Endothelial cell of umbilical vein (primary cell): ENCODE measurements around the gene NGFR. TPM values are rescaled to one million over a fixed set of nuclear protein-coding genes. Genes with fewer than 3 reads are reported as not detected.

Experiments
- BruUV-seq: library from RNA; stranded (reverse); fragments of 400-500 nt; replicated peaks from 2 replicates; lab custom pipeline; 2021; lab: Mats Ljungman, UMichigan
- CTCF ChIA-PET: fragments of 300-600, 350-600 bp; sonication (Branson Sonifier 250); formaldehyde crosslinking; loops from one replicate; lab custom pipeline; 2021; ENCODE audit warnings: antibody characterized with exemption, inconsistent platforms; lab: Charles Lee
- POLR2A ChIA-PET: fragments of 300-600, 350-600 bp; sonication (Branson Sonifier 250); formaldehyde crosslinking; loops from one replicate; lab custom pipeline; 2021; ENCODE audit warnings: antibody characterized with exemption, inconsistent platforms; lab: Charles Lee
- DNase-seq: peaks from one replicate; pipeline ENCODE4 v3.0.0-alpha.2; 2011; ENCODE audit warnings: low read depth, low spot score
- FAIRE-seq: peaks from 2 replicates; lab custom pipeline; 2011; peaks lifted over from hg19 to GRCh38; lab: Jason Lieb, UNC
- H2AFZ ChIP-seq: 2 replicates; pipeline ENCODE4 v1.6.0; 2012; ENCODE audit warnings: low read depth, low read length, control low read depth, inconsistent platforms
- H3K27ac ChIP-seq: 2 replicates; pipeline ENCODE4 v1.5.1; 2011; ENCODE audit warnings: low read depth, mild to moderate bottlenecking, control low read depth, low read length, moderate library complexity; ENCODE audit not compliant: insufficient read depth
- H3K27me3 ChIP-seq, 2 experiments: 2 replicates each; pipeline versions ENCODE4 v1.6.0 to v1.6.1; 2011; ENCODE audit warnings: low read length in 2 of 2, mixed read lengths in 1 of 2; ENCODE audit not compliant: control insufficient read depth in 2 of 2, insufficient read depth in 2 of 2
- H3K36me3 ChIP-seq, 2 experiments: 2 replicates in 1 of 2; 3 replicates in 1 of 2; pipeline ENCODE4 v1.5.1; 2011; ENCODE audit warnings: low read length in 2 of 2, mild to moderate bottlenecking in 1 of 2, moderate library complexity in 1 of 2; ENCODE audit not compliant: control insufficient read depth in 2 of 2, insufficient read depth in 2 of 2; ENCODE audit errors: extremely low read depth in 1 of 2
- H3K4me1 ChIP-seq: 3 replicates; pipeline ENCODE4 v1.5.1; 2011; ENCODE audit warnings: mild to moderate bottlenecking, low read length; ENCODE audit not compliant: control insufficient read depth, insufficient read depth; ENCODE audit errors: extremely low read depth
- H3K4me2 ChIP-seq: 2 replicates; pipeline ENCODE4 v1.6.1; 2011; ENCODE audit warnings: low read length, control low read depth, mixed read lengths; ENCODE audit not compliant: insufficient read depth
- H3K4me3 ChIP-seq, 3 experiments: fragments of 200-600 bp in 1 of 3; sonication (generic), shearing (Covaris generic) in 1 of 3; replicated peaks in 1 of 3; 2 replicates each; pipeline ENCODE4 v1.5.1; 2011 to 2016; ENCODE audit warnings: control low read depth in 3 of 3, low read length in 3 of 3, mild to moderate bottlenecking in 2 of 3, inconsistent platforms in 1 of 3, low read depth in 1 of 3, moderate library complexity in 1 of 3; ENCODE audit not compliant: insufficient read depth in 1 of 3
- H3K79me2 ChIP-seq: 2 replicates; pipeline ENCODE4 v1.6.0; 2012; ENCODE audit warnings: low read length, inconsistent platforms; ENCODE audit not compliant: control insufficient read depth, insufficient read depth
- H3K9ac ChIP-seq: replicated peaks from 2 replicates; pipeline ENCODE3; 2011; ENCODE audit warnings: low read length, control low read depth; ENCODE audit not compliant: insufficient read depth; ENCODE audit errors: extremely low read depth
- H3K9me1 ChIP-seq: replicated peaks from 3 replicates; pipeline ENCODE4 v1.6.0; 2011; ENCODE audit warnings: mild to moderate bottlenecking, low read length; ENCODE audit not compliant: control insufficient read depth, insufficient read depth; ENCODE audit errors: extremely low read depth
- H3K9me3 ChIP-seq: replicated peaks from 2 replicates; pipeline ENCODE4 v1.5.1; 2012; ENCODE audit warnings: low read length, inconsistent platforms; ENCODE audit not compliant: control insufficient read depth, insufficient read depth
- H4K20me1 ChIP-seq: replicated peaks from 2 replicates; pipeline ENCODE3; 2011; ENCODE audit warnings: mild to moderate bottlenecking, low read length; ENCODE audit not compliant: control insufficient read depth, insufficient read depth; ENCODE audit errors: extremely low read depth
- EZH2 ChIP-seq: IDR thresholded peaks from 2 replicates; pipeline ENCODE4 v1.6.1; 2012; ENCODE audit warnings: borderline replicate concordance, low read depth, mild to moderate bottlenecking, moderate library complexity, low read length, inconsistent platforms; ENCODE audit not compliant: severe bottlenecking
- FOS ChIP-seq: IDR thresholded peaks from 2 replicates; pipeline ENCODE4 v1.6.1; 2011; ENCODE audit warnings: mild to moderate bottlenecking, low read length, moderate library complexity, borderline replicate concordance; ENCODE audit not compliant: insufficient read depth
- GATA2 ChIP-seq: IDR thresholded peaks from 2 replicates; pipeline ENCODE4 v1.7.0; 2011; ENCODE audit warnings: low read depth, mild to moderate bottlenecking, moderate library complexity, mixed read lengths, low read length; ENCODE audit not compliant: insufficient read length, insufficient read depth
- JUN ChIP-seq: IDR thresholded peaks from 2 replicates; pipeline ENCODE4 v1.6.1; 2011; ENCODE audit warnings: borderline replicate concordance, low read depth; ENCODE audit not compliant: insufficient read length, insufficient read depth
- MYC ChIP-seq: IDR thresholded peaks from one replicate; pipeline ENCODE4 v1.6.1; 2011; ENCODE audit warnings: mild to moderate bottlenecking, low read depth, low read length
- POLR2A ChIP-seq: IDR thresholded peaks from 2 replicates; pipeline ENCODE4 v1.6.1; 2012; ENCODE audit warnings: low read depth, mild to moderate bottlenecking, control low read depth, low read length
- POLR2AphosphoS5 ChIP-seq: IDR thresholded peaks from 2 replicates; pipeline ENCODE4 v1.6.1; 2012; ENCODE audit warnings: low read depth, mild to moderate bottlenecking, control low read depth, low read length, moderate library complexity; ENCODE audit not compliant: insufficient read depth
- dilution Hi-C: fragments of 300-500 bp; cut with MboI; formaldehyde crosslinking; loops from one replicate; pipeline ENCODE4 v1.15.0; 2019; ENCODE audit warnings: low sequenced_read_pairs; ENCODE audit not compliant: extremely low pct_ligation_motif_present
- intact Hi-C: fragments of 100-400 bp; cut with micrococcal nuclease; formaldehyde crosslinking; loops from one replicate; pipeline ENCODE4 v1.10.0; 2022
- polyA plus RNA-seq, 4 experiments: library from polyadenylated mRNA; depleted of rRNA in 3 of 4; stranded (reverse) in 3 of 4; unstranded in 1 of 4; fragments of >200 nt; gene quantifications; 2 replicates each; pipeline versions ENCODE4 v1.2.1 to v1.2.3, GENCODE V29; 2011 to 2012; ENCODE audit warnings: missing spikeins in 1 of 4
- total RNA-seq: library from RNA; stranded (reverse); gene quantifications from 2 replicates; pipeline ENCODE4 v1.2.3, GENCODE V29; 2021
- TF ChIP-seq, protein P1 (sequence below), 2 donors: IDR thresholded peaks; 1 replicate in 1 of 2; 2 replicates in 1 of 2; pipeline ENCODE4 v1.5.1; 2011; ENCODE audit warnings: low read length in 2 of 2, mild to moderate bottlenecking in 2 of 2, moderate library complexity in 2 of 2, control low read depth in 1 of 2, inconsistent platforms in 1 of 2, low read depth in 1 of 2; ENCODE audit not compliant: insufficient read depth in 1 of 2; ENCODE audit errors: extremely low read depth in 1 of 2
- TF ChIP-seq, protein P2 (sequence below): IDR thresholded peaks from 2 replicates; pipeline ENCODE4 v1.6.1; 2011; ENCODE audit not compliant: insufficient read depth, insufficient read length

Gene NGFR
- total and polyA plus RNA-seq, 2 donors (not counting 3 experiments of a cell fraction or from before 2014, with no cell fraction given): not detected

DNA sequence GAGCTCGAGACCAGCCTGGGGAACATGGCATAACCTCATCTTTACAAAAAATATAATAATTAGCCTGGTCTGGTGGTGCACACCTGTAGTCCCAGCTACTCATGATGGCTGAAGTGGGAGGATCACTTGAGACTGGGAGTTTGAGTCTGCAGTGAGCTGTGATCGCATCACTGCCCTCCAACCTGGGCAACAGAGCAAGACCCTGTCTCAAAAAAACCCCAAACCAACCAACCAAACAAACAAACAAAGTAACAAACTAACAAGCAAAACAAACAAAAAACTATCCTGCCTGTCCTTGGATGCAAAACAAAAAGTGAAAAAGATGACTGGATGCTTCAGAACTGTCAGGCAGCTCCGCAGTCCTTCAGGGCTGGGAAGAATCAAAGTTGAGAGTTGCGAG, 5.7 kb upstream of the NGFR start:
- H3K4me3 ChIP-seq: no peak overlapping the region
- H3K36me3 ChIP-seq: no peaks in the 10 kb centered on the region
- TF ChIP-seq MYC (no peak), JUN (no peak), EZH2 (no peak), GATA2 (no peak), FOS (no peak), POLR2AphosphoS5 (no peak), POLR2A (no peak)
- TF ChIP-seq, protein P1, sequence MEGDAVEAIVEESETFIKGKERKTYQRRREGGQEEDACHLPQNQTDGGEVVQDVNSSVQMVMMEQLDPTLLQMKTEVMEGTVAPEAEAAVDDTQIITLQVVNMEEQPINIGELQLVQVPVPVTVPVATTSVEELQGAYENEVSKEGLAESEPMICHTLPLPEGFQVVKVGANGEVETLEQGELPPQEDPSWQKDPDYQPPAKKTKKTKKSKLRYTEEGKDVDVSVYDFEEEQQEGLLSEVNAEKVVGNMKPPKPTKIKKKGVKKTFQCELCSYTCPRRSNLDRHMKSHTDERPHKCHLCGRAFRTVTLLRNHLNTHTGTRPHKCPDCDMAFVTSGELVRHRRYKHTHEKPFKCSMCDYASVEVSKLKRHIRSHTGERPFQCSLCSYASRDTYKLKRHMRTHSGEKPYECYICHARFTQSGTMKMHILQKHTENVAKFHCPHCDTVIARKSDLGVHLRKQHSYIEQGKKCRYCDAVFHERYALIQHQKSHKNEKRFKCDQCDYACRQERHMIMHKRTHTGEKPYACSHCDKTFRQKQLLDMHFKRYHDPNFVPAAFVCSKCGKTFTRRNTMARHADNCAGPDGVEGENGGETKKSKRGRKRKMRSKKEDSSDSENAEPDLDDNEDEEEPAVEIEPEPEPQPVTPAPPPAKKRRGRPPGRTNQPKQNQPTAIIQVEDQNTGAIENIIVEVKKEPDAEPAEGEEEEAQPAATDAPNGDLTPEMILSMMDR (IDR thresholded peaks at IDR 0.05; ENCODE audit: extremely low read depth in 1 of 2, insufficient read depth in 1 of 2, low read depth in 1 of 2, low read length in 2 of 2): no peak
- TF ChIP-seq, protein P2, sequence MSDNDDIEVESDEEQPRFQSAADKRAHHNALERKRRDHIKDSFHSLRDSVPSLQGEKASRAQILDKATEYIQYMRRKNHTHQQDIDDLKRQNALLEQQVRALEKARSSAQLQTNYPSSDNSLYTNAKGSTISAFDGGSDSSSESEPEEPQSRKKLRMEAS: no peak
- peaks cover 45% of the 10 kb centered on the region in 2 experiments for H3K27me3 ChIP-seq
- H3K4me1 ChIP-seq: no peaks in the 10 kb centered on the region
- FAIRE-seq (no peak), DNase-seq (no peak)
- POLR2A ChIA-PET: no interaction called here
- no peak overlapping the region for H3K9ac ChIP-seq
- H2AFZ ChIP-seq: no peak overlapping the region
- intact Hi-C loops (no loop called here), dilution Hi-C loops (no loop called here)
- H3K27ac ChIP-seq: no peak overlapping the region
- no TSS peak for BruUV-seq
- H4K20me1 ChIP-seq: no peaks in the 10 kb centered on the region
- no peak overlapping the region for H3K4me2 ChIP-seq
- H3K9me3 ChIP-seq: no peaks in the 10 kb centered on the region
- no peaks in the 10 kb centered on the region for H3K79me2 ChIP-seq
- H3K9me1 ChIP-seq: no peaks in the 10 kb centered on the region
- CTCF ChIA-PET: interaction anchor here (1.3 to 1.5 kb wide), 2 partner anchors 22 to 67 kb away, joined by 5 to 6 read pairs; no protein-coding TSS in a partner anchor
